H1 (cell line): ENCODE measurements around the gene GAB2. TPM values are rescaled to one million over a fixed set of nuclear protein-coding genes. Genes with fewer than 3 reads are reported as not detected.

Source experiments
- CTCF ChIA-PET: fragments of 300-600 bp; sonication (Branson Sonifier 250); formaldehyde crosslinking; loops from one replicate; lab custom pipeline; 2021; ENCODE audit not compliant: partially characterized antibody; lab: Charles Lee
- POLR2A ChIA-PET: fragments of 300-600 bp; sonication (Branson Sonifier 250); formaldehyde crosslinking; loops from one replicate; lab custom pipeline; 2021; ENCODE audit warnings: inconsistent platforms; ENCODE audit not compliant: partially characterized antibody; lab: Charles Lee
- DNase-seq, 2 experiments: peaks; one replicate each; pipeline versions ENCODE4 v3.0.0 to v3.0.0-alpha.2; 2010 to 2022; ENCODE audit warnings: low spot score in 2 of 2, low read depth in 1 of 2, mixed read lengths in 1 of 2
- FAIRE-seq: peaks from 2 replicates; lab custom pipeline; 2011; peaks lifted over from hg19 to GRCh38; lab: Jason Lieb, UNC
- H2AFZ ChIP-seq: 2 replicates; pipeline ENCODE4 v1.8.1; 2012; ENCODE audit warnings: low read length, inconsistent platforms
- H2AK5ac ChIP-seq: 2 replicates; pipeline ENCODE4 v1.6.1; 2013; ENCODE audit warnings: low read depth, low read length
- H2BK120ac ChIP-seq: replicated peaks from 2 replicates; pipeline ENCODE3; 2013; ENCODE audit warnings: low read depth, low read length, inconsistent platforms
- H2BK12ac ChIP-seq: 2 replicates; pipeline ENCODE4 v1.6.1; 2013; ENCODE audit warnings: low read depth, low read length
- H2BK15ac ChIP-seq: 2 replicates; pipeline ENCODE4 v1.6.1; 2013; ENCODE audit warnings: low read length
- H2BK20ac ChIP-seq: 2 replicates; pipeline ENCODE4 v1.6.1; 2013; ENCODE audit warnings: low read length
- H2BK5ac ChIP-seq: 2 replicates; pipeline ENCODE4 v1.6.1; 2013; ENCODE audit warnings: low read depth, low read length
- H3K14ac ChIP-seq: 2 replicates; pipeline ENCODE4 v1.6.1; 2013; ENCODE audit warnings: inconsistent platforms; ENCODE audit not compliant: insufficient read length
- H3K18ac ChIP-seq: 2 replicates; pipeline ENCODE4 v1.6.1; 2013; ENCODE audit warnings: low read length; ENCODE audit errors: extremely low read depth
- H3K23ac ChIP-seq: 2 replicates; pipeline ENCODE4 v1.6.1; 2013; ENCODE audit warnings: inconsistent platforms; ENCODE audit not compliant: insufficient read length
- H3K23me2 ChIP-seq: 2 replicates; pipeline ENCODE4 v1.6.1; 2013; ENCODE audit warnings: low read depth, low read length
- H3K27ac ChIP-seq: 2 replicates; pipeline ENCODE4 v1.6.1; 2011; ENCODE audit warnings: low read depth, low read length, inconsistent platforms
- H3K27me3 ChIP-seq, 4 experiments: replicated peaks in 1 of 4; 1 replicate in 1 of 4; 2 replicates in 3 of 4; pipeline versions ENCODE4 v1.6.1 to v1.8.1; 2011 to 2013; ENCODE audit warnings: low read length in 3 of 4, mild to moderate bottlenecking in 3 of 4, inconsistent platforms in 2 of 4, mixed read lengths in 2 of 4, moderate library complexity in 1 of 4; ENCODE audit not compliant: control insufficient read depth in 3 of 4, insufficient read depth in 3 of 4; ENCODE audit errors: extremely low read depth in 1 of 4
- H3K36me3 ChIP-seq, 4 experiments: 2 replicates each; pipeline versions ENCODE4 v1.6.1 to v1.8.1; 2011 to 2013; ENCODE audit warnings: mild to moderate bottlenecking in 4 of 4, low read length in 3 of 4, moderate library complexity in 2 of 4, control low read depth in 1 of 4, inconsistent platforms in 1 of 4; ENCODE audit not compliant: insufficient read depth in 4 of 4, control insufficient read depth in 2 of 4
- H3K4ac ChIP-seq: replicated peaks from 2 replicates; pipeline ENCODE3; 2013; ENCODE audit warnings: low read length, low read depth, mixed read lengths, inconsistent platforms; ENCODE audit not compliant: insufficient read length
- H3K4me1 ChIP-seq, 4 experiments: replicated peaks in 1 of 4; 1 replicate in 1 of 4; 2 replicates in 3 of 4; pipeline versions ENCODE4 v1.6.1 to v1.8.1; 2011 to 2013; ENCODE audit warnings: low read length in 3 of 4, inconsistent platforms in 2 of 4, mixed read lengths in 1 of 4; ENCODE audit not compliant: insufficient read depth in 4 of 4, control insufficient read depth in 3 of 4
- H3K4me2 ChIP-seq, 2 experiments: 2 replicates each; pipeline versions ENCODE4 v1.6.1 to v1.8.1; 2011 to 2013; ENCODE audit warnings: low read depth in 2 of 2, low read length in 2 of 2, control low read depth in 1 of 2, inconsistent platforms in 1 of 2, mild to moderate bottlenecking in 1 of 2; ENCODE audit not compliant: insufficient read depth in 1 of 2
- H3K4me3 ChIP-seq, 4 experiments: fragments of 200-600, 300-600 bp in 1 of 4; sonication (generic), shearing (Covaris generic), sonication (Bioruptor Twin) in 1 of 4; 2 replicates each; pipeline versions ENCODE4 v1.5.1 to v1.8.1; 2011 to 2016; ENCODE audit warnings: low read length in 4 of 4, low read depth in 3 of 4, control low read depth in 2 of 4, inconsistent platforms in 2 of 4, mild to moderate bottlenecking in 2 of 4, mixed read lengths in 1 of 4, moderate library complexity in 1 of 4; ENCODE audit not compliant: insufficient read depth in 2 of 4; ENCODE audit errors: extremely low read depth in 1 of 4
- H3K56ac ChIP-seq: replicated peaks from 2 replicates; pipeline ENCODE3; 2013; ENCODE audit warnings: low read depth, mild to moderate bottlenecking, mixed read lengths, low read length, inconsistent platforms; ENCODE audit not compliant: insufficient read length
- H3K79me1 ChIP-seq: 2 replicates; pipeline ENCODE4 v1.6.1; 2013; ENCODE audit warnings: low read depth, low read length, control low read depth
- H3K79me2 ChIP-seq, 2 experiments: 2 replicates each; pipeline versions ENCODE4 v1.6.1 to v1.8.1; 2012 to 2013; ENCODE audit warnings: low read length in 2 of 2, mild to moderate bottlenecking in 2 of 2, inconsistent platforms in 1 of 2; ENCODE audit not compliant: insufficient read depth in 2 of 2, control insufficient read depth in 1 of 2
- H3K9ac ChIP-seq, 4 experiments: replicated peaks in 1 of 4; 1 replicate in 1 of 4; 2 replicates in 3 of 4; pipeline versions ENCODE4 v1.6.1 to v1.8.1; 2011 to 2013; ENCODE audit warnings: low read depth in 3 of 4, low read length in 3 of 4, control low read depth in 2 of 4, mild to moderate bottlenecking in 2 of 4, moderate library complexity in 2 of 4, inconsistent platforms in 1 of 4; ENCODE audit errors: extremely low read depth in 1 of 4
- H3K9me3 ChIP-seq, 2 experiments: 2 replicates each; pipeline versions ENCODE4 v1.6.1 to v1.8.1; 2012 to 2013; ENCODE audit warnings: mild to moderate bottlenecking in 2 of 2, moderate library complexity in 2 of 2, control low read depth in 1 of 2, inconsistent platforms in 1 of 2, low read depth in 1 of 2, low read length in 1 of 2, mixed read lengths in 1 of 2; ENCODE audit not compliant: insufficient read depth in 2 of 2
- H4K20me1 ChIP-seq, 2 experiments: replicated peaks in 1 of 2; 2 replicates each; pipeline versions ENCODE3 to v1.8.1; 2011 to 2013; ENCODE audit warnings: inconsistent platforms in 2 of 2, low read length in 2 of 2, mild to moderate bottlenecking in 1 of 2; ENCODE audit not compliant: insufficient read depth in 2 of 2, control insufficient read depth in 1 of 2
- H4K5ac ChIP-seq: 2 replicates; pipeline ENCODE4 v1.6.1; 2013; ENCODE audit warnings: low read length, low read depth, mixed read lengths, inconsistent platforms; ENCODE audit not compliant: insufficient read length
- H4K8ac ChIP-seq: 2 replicates; pipeline ENCODE4 v1.8.0; 2013; ENCODE audit warnings: mild to moderate bottlenecking, moderate library complexity, low read length, inconsistent platforms; ENCODE audit not compliant: insufficient read depth; ENCODE audit errors: extremely low read depth
- H4K91ac ChIP-seq: replicated peaks from 2 replicates; pipeline ENCODE3; 2013; ENCODE audit warnings: low read length, mixed read lengths, inconsistent platforms; ENCODE audit not compliant: insufficient read length
- CEBPB ChIP-seq: IDR thresholded peaks from 2 replicates; pipeline ENCODE4 v1.6.1; 2012; ENCODE audit warnings: low read depth, low read length
- CHD1 ChIP-seq: IDR thresholded peaks from 2 replicates; pipeline ENCODE4 v1.6.1; 2012; ENCODE audit warnings: low read depth, low read length, improper control_type of control experiment
- EGR1 ChIP-seq: IDR thresholded peaks from 2 replicates; pipeline ENCODE4 v1.6.1; 2011; ENCODE audit warnings: low read depth, low read length, borderline replicate concordance
- KDM5A ChIP-seq: fragments of 200-600 bp; IDR thresholded peaks from 2 replicates; pipeline ENCODE4 v1.7.1; 2012; ENCODE audit warnings: mild to moderate bottlenecking, low read length, inconsistent platforms, mixed read lengths
- TAF7 ChIP-seq: optimal IDR thresholded peaks from 2 replicates; pipeline ENCODE3; 2011; ENCODE audit warnings: low read depth, mild to moderate bottlenecking, inconsistent platforms, low read length, moderate library complexity, borderline replicate concordance
- WGBS, 2 experiments: shearing (Covaris generic) in 1 of 2; methylation state at CpG; one replicate each; pipeline versions ENCODE4 v1.1.6 to v1.1.7; 2013 to 2015; ENCODE audit warnings: low lambda C conversion rate in 2 of 2, mixed read lengths in 2 of 2, inconsistent platforms in 1 of 2, low coverage in 1 of 2, missing lambda C conversion rate in 1 of 2; ENCODE audit not compliant: insufficient replicate concordance in 2 of 2, insufficient coverage in 1 of 2, insufficient read length in 1 of 2; ENCODE audit errors: extremely low coverage in 1 of 2, missing lambda C conversion rate in 1 of 2; 5-methylcytosine and 5-hydroxymethylcytosine counted together
- polyA plus RNA-seq, 7 experiments: library from polyadenylated mRNA; depleted of rRNA in 3 of 7; stranded (reverse) in 5 of 7; unstranded in 2 of 7; fragments of >200 nt in 5 of 7; fragments of 200-250 nt in 2 of 7; gene quantifications; 1 replicate in 5 of 7; 2 replicates in 1 of 7; 4 replicates in 1 of 7; pipeline versions ENCODE4 v1.2.1 to v1.2.3, GENCODE V29; 2011 to 2013; ENCODE audit warnings: missing spikeins in 2 of 7, mixed read lengths in 2 of 7
- total RNA-seq: library from RNA; stranded (reverse); fragmentation: NEBNext Ultra II Directional; extraction: Animal tissue kit (Norgen Biotek cat#: 25700); gene quantifications from 2 replicates; pipeline ENCODE4 v1.2.1, GENCODE V29; 2021

GAB2 gene
- total and polyA plus RNA-seq, 2 of the 8 experiments (the other 6 are each of a cell fraction or from before 2014, with no cell fraction given) = 6.3 to 14.0 TPM

- Histone ChIP-seq H4K5ac (no peak overlapping the region), H3K14ac (no peak overlapping the region), H4K8ac (no peak overlapping the region), H3K4me2 (no peak overlapping the region), H4K91ac (no peak overlapping the region), H3K79me1 (no peaks in the 10 kb centered on the region), H2BK20ac (no peak overlapping the region), H3K4me1 (no peaks in the 10 kb centered on the region), H3K4ac (no peak overlapping the region), H3K9me3 (no peaks in the 10 kb centered on the region), H2BK15ac (no peak overlapping the region), H3K9ac (no peak overlapping the region), H3K27ac (no peak overlapping the region), H3K36me3 (no peaks in the 10 kb centered on the region), H2BK120ac (no peak overlapping the region), H3K23me2 (no peaks in the 10 kb centered on the region), H2AK5ac (no peak overlapping the region), H2BK12ac (no peak overlapping the region), H4K20me1 (no peaks in the 10 kb centered on the region), H2AFZ (no peak overlapping the region), H3K79me2 (no peaks in the 10 kb centered on the region), H3K18ac (no peak overlapping the region), H3K27me3 (no peaks in the 10 kb centered on the region), H3K23ac (no peak overlapping the region), H3K56ac (no peak overlapping the region), H2BK5ac (no peak overlapping the region), H3K4me3 (no peak overlapping the region)
- 91% methylated on average over 6 of the region's 6 CpGs; no CpG with 5 or more reads in 1 of the 2 experiments for WGBS, 2 experiments
- DNase-seq = no peak
- POLR2A ChIA-PET = no interaction called here
- CTCF ChIA-PET = interaction anchor here (0.6 kb wide), 1 partner anchor 349 kb away, joined by 4 read pairs; no protein-coding TSS in a partner anchor
- TF ChIP-seq CHD1 (no peak), TAF7 (no peak), EGR1 (no peak), CEBPB (peak; percentile 19; the same call in 1 of the 2 replicates), KDM5A (no peak)
- FAIRE-seq = no peak
Observed at GRCh38 chr11:78290293-78291176, 127.1 kb downstream of the GAB2 start.
